Nephron progenitor cell (in vitro differentiated cells): ENCODE measurements around the gene SLC27A1.

Experiments
- DNase-seq: peaks from one replicate; pipeline ENCODE4 v3.0.0; 2021
- H3K27ac Mint-ChIP-seq: 2 replicates; pipeline ENCODE4 v1.8.0; 2021; ENCODE audit warnings: mild to moderate bottlenecking, moderate library complexity, mixed read lengths
- H3K27me3 Mint-ChIP-seq: 2 replicates; pipeline ENCODE4 v1.8.0; 2021; ENCODE audit warnings: mild to moderate bottlenecking, low read depth, mixed read lengths; ENCODE audit not compliant: poor library complexity
- H3K36me3 Mint-ChIP-seq: 2 replicates; pipeline ENCODE4 v1.8.0; 2021; ENCODE audit warnings: low read depth, mixed read lengths
- H3K4me1 Mint-ChIP-seq: 2 replicates; pipeline ENCODE4 v1.8.0; 2021; ENCODE audit warnings: mixed read lengths
- H3K4me3 Mint-ChIP-seq: 2 replicates; pipeline ENCODE4 v1.8.0; 2021; ENCODE audit warnings: mild to moderate bottlenecking, moderate library complexity, mixed read lengths
- H3K9me3 Mint-ChIP-seq: 2 replicates; pipeline ENCODE4 v1.8.0; 2021; ENCODE audit warnings: mild to moderate bottlenecking, moderate library complexity, mixed read lengths
- CTCF ChIP-seq: fragments of 200-600 bp; sonication (generic); IDR thresholded peaks from 2 replicates; pipeline ENCODE4 v1.5.0; 2021; ENCODE audit warnings: antibody characterized with exemption

SLC27A1 gene

DNA sequence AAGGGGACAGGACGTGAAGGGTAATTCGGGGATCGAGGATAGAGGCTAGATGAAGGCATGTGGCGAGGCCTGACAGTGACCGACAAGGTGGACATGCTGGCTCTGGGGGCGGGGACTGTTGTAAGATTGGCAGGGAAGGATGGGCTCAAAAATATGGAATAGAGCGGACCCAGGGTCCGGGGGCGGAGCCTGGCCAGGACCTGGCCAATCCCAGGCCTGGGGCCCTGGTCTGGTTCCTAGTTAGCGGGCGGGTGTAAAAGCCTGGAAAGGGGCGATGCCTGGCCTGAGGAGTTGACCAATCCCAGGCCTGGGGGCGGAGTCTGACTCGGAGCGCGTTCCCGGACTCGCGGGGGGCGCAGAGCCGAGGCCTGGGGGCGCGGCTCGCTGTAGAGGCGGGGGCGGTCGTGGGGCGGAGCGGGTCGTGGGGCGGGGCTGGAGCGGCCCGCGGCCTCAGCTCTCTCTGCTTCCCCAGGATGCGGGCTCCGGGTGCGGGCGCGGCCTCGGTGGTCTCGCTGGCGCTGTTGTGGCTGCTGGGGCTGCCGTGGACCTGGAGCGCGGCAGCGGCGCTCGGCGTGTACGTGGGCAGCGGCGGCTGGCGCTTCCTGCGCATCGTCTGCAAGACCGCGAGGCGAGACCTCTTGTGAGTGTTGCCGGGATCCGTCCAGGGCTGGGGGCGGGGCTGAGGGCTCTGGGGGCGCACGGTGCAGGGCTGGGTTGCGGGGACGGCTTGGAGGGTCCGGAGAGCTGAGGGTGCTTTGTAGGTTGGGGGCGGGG, at the start of gene SLC27A1:
Gene SLC27A1, plus strand, starts transcription at position 457 of the 774 bp plus-strand sequence. Its CDS starts 17 bp downstream, at position 474.
- H3K27me3 Mint-ChIP-seq: peaks cover 12% of the 10 kb centered on the region

GRCh38 chr19:17421942-17422341, 48.4 kb upstream of the SLC27A1 start:
- no peak for DNase-seq
- no peak overlapping the region for H3K4me3 Mint-ChIP-seq
- H3K27me3 Mint-ChIP-seq: peaks cover 4% of the 10 kb centered on the region
- no peak for TF ChIP-seq CTCF
- H3K27ac Mint-ChIP-seq: no peak overlapping the region
- no peaks in the 10 kb centered on the region for H3K9me3 Mint-ChIP-seq
- H3K36me3 Mint-ChIP-seq: peaks cover 12% of the 10 kb centered on the region
- H3K4me1 Mint-ChIP-seq: peaks cover 58% of the 10 kb centered on the region

More for the DNA sequence above, at the start of gene SLC27A1:
- H3K4me3 Mint-ChIP-seq: peak within 1 kb of the TSS; percentile 93
- no peaks in the 10 kb centered on the region for H3K9me3 Mint-ChIP-seq
- H3K4me1 Mint-ChIP-seq: peaks cover 53% of the 10 kb centered on the region
- peak; percentile 99 for DNase-seq
- peak within 1 kb of the TSS; percentile 99 for H3K27ac Mint-ChIP-seq
- peaks cover 4% of the 10 kb centered on the region for H3K36me3 Mint-ChIP-seq
- TF ChIP-seq CTCF: no peak

DNA sequence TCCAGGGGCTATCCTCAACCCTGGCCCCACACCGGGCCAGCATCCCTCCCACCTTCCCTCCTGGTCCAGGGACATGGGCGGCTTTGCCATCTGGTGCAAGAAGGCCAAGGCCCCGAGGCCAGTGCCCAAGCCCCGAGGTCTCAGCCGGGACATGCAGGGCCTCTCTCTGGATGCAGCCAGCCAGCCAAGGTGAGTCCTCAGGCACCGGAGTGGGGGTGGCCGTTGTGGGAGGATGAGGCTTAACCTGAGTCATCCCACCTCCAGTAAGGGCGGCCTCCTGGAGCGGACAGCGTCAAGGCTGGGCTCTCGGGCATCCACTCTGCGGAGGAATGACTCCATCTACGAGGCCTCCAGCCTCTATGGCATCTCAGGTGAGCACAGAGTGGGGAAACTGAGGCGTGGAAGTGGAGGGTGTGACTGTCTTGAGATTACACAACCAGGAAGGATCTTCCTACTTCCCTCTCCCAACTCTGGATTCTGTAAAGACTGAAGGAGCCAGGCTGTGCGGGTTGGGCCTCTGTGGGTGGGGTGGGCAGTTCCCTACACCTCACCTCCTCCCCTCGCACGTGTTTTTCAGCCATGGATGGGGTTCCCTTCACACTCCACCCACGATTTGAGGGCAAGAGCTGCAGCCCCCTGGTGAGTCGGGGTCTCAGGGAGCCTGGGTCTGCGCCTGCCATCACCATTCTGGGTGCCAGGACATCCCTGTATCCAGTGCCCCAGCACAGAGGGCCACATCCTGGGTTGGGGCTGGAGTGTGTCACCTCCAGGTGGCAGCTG, 46.7 kb upstream of the SLC27A1 start:
- H3K9me3 Mint-ChIP-seq: no peaks in the 10 kb centered on the region
- no peak for DNase-seq
- peaks cover 42% of the 10 kb centered on the region for H3K4me1 Mint-ChIP-seq
- no peak overlapping the region for H3K27ac Mint-ChIP-seq
- H3K4me3 Mint-ChIP-seq: no peak overlapping the region
- H3K27me3 Mint-ChIP-seq: peaks cover 4% of the 10 kb centered on the region
- H3K36me3 Mint-ChIP-seq: peaks cover 9% of the 10 kb centered on the region
- no peak for TF ChIP-seq CTCF

- H3K4me3 Mint-ChIP-seq: peak overlapping the region; percentile 49
- H3K27ac Mint-ChIP-seq: peak overlapping the region; percentile 78
- DNase-seq: peak; percentile 91
- no peaks in the 10 kb centered on the region for H3K27me3 Mint-ChIP-seq
- H3K36me3 Mint-ChIP-seq: peaks cover 9% of the 10 kb centered on the region
- TF ChIP-seq CTCF: peak; percentile 45
- no peaks in the 10 kb centered on the region for H3K9me3 Mint-ChIP-seq
- H3K4me1 Mint-ChIP-seq: peaks cover 39% of the 10 kb centered on the region
These were observed 45.5 kb upstream of the SLC27A1 start for GRCh38 chr19:17424743-17425365.

DNA sequence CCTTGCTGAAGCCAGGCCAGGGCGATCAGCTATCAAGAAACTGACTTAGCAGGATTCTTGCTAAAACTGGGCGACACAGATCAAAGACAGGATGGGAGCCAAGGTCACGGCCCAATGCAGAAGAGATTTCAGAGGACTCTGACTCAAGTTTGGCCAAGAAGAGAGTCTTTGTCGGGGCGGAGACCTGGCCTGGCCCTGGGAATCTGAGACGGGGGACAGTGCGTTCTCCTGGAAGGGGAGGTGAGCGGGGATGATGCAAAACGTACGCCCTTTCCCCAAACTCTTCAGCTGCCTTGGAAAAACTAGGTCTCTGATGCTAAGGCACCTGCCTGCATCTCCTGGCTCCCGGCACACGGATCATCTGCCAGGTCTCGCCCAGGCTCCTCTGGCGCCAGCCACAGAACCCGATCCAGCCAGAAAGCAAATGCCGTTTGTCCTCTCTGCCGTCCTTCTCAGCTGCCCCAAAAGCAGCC, 40.6 kb upstream of the SLC27A1 start:
- Mint-ChIP-seq H3K4me1 (peaks cover 19% of the 10 kb centered on the region), H3K4me3 (no peak overlapping the region), H3K27me3 (no peaks in the 10 kb centered on the region), H3K36me3 (peaks cover 4% of the 10 kb centered on the region), H3K27ac (peak overlapping the region; percentile 91), H3K9me3 (no peaks in the 10 kb centered on the region)
- no peak for TF ChIP-seq CTCF
- no peak for DNase-seq
